K562 (cell line): Measurements from ENCODE around the gene CSF3. TPM values are rescaled to one million over a fixed set of nuclear protein-coding genes. Genes with fewer than 3 reads are reported as not detected.
A peak's percentile ranks its signal among the peaks of the same experiment; 100 is the strongest.

Experiments
- AFF1 ChIP-seq, 2 experiments: fragments of 450-650 bp; IDR thresholded peaks; 2 replicates each; pipeline ENCODE4 v1.6.1; 2018; ENCODE audit warnings: mild to moderate bottlenecking in 2 of 2, low read depth in 1 of 2; ENCODE audit not compliant: partially characterized antibody in 2 of 2
- CEBPB ChIP-seq: fragments of 450-650 bp; IDR thresholded peaks from 2 replicates; pipeline ENCODE4 v1.6.1; 2016; ENCODE audit warnings: missing genetic modification characterization, missing compliant biosample characterization
- DIDO1 ChIP-seq: fragments of 450-650 bp; IDR thresholded peaks from 2 replicates; pipeline ENCODE4 v1.6.1; 2016; ENCODE audit warnings: low read depth, missing biosample characterization, missing genetic modification characterization
- ETS1 ChIP-seq: conservative IDR thresholded peaks from 2 replicates; pipeline ENCODE4 v1.6.1; 2011; ENCODE audit warnings: low read depth, mild to moderate bottlenecking, low read length; ENCODE audit not compliant: control insufficient read depth
- HDAC6 ChIP-seq: IDR thresholded peaks from 2 replicates; pipeline ENCODE4 v1.6.1; 2012; ENCODE audit warnings: low read depth, mild to moderate bottlenecking, control low read depth, inconsistent platforms, low read length, moderate library complexity
- HOXB6 ChIP-seq: fragments of 250-450 bp; sonication (Bioruptor Pico); IDR thresholded peaks from 2 replicates; pipeline ENCODE4 v1.5.1; 2022; ENCODE audit warnings: mild to moderate bottlenecking, borderline replicate concordance
- MXD1 ChIP-seq: fragments of 250-450 bp; sonication (Bioruptor Pico); IDR thresholded peaks from 2 replicates; pipeline ENCODE4 v1.8.0; 2021; ENCODE audit warnings: borderline replicate concordance, mild to moderate bottlenecking, moderate library complexity; ENCODE audit not compliant: poor library complexity, severe bottlenecking
- MXI1 ChIP-seq: IDR thresholded peaks from 2 replicates; pipeline ENCODE4 v1.6.1; 2011; ENCODE audit warnings: low read depth, mild to moderate bottlenecking, improper control_type of control experiment, low read length
- NFRKB ChIP-seq: fragments of 450-650 bp; IDR thresholded peaks from 2 replicates; pipeline ENCODE4 v1.6.1; 2016; ENCODE audit warnings: low read depth
- PML ChIP-seq: IDR thresholded peaks from 2 replicates; pipeline ENCODE4 v1.6.1; 2012; ENCODE audit warnings: low read length, inconsistent platforms
- PREB ChIP-seq: sonication (generic); formaldehyde crosslinking; IDR thresholded peaks from 2 replicates; pipeline ENCODE4 v1.8.1; 2023; ENCODE audit warnings: mild to moderate bottlenecking, missing genetic modification reagents
- RBM34 ChIP-seq: fragments of 200-400 bp; formaldehyde crosslinking; IDR thresholded peaks from 2 replicates; pipeline ENCODE4 v1.6.1; 2018; ENCODE audit warnings: low read length, borderline replicate concordance; ENCODE audit not compliant: insufficient read depth
- RNF2 ChIP-seq: sonication (generic); IDR thresholded peaks from 2 replicates; pipeline ENCODE4 v1.6.1; 2016
- TRIM28 ChIP-seq: fragments of 450-650 bp; IDR thresholded peaks from 2 replicates; pipeline ENCODE4 v1.6.1; 2017
- XRCC5 ChIP-seq: fragments of 200-400 bp; formaldehyde crosslinking; IDR thresholded peaks from 2 replicates; pipeline ENCODE4 v1.6.1; 2017; ENCODE audit warnings: low read depth, mild to moderate bottlenecking, low read length
- ZBTB17 ChIP-seq: fragments of 450-650 bp; formaldehyde crosslinking; IDR thresholded peaks from 2 replicates; pipeline ENCODE4 v1.4.0; 2020; ENCODE audit warnings: mild to moderate bottlenecking
- ZNF174 ChIP-seq: fragments of 250-450 bp; sonication (Bioruptor Pico); IDR thresholded peaks from 2 replicates; pipeline ENCODE4 v1.4.0; 2020; ENCODE audit warnings: mild to moderate bottlenecking
- ZNF518B ChIP-seq: fragments of 250-450 bp; sonication (Bioruptor Pico); IDR thresholded peaks from 2 replicates; pipeline ENCODE4 v1.5.0; 2021; ENCODE audit warnings: mild to moderate bottlenecking, moderate library complexity
- ZNF695 ChIP-seq: fragments of 450-650 bp; formaldehyde crosslinking; IDR thresholded peaks from 2 replicates; pipeline ENCODE4 v1.4.0; 2020; ENCODE audit warnings: mild to moderate bottlenecking, moderate library complexity
- ZNF75A ChIP-seq: fragments of 450-650 bp; formaldehyde crosslinking; IDR thresholded peaks from 2 replicates; pipeline ENCODE4 v1.4.0; 2020; ENCODE audit warnings: mild to moderate bottlenecking
- polyA plus RNA-seq, 8 experiments: library from polyadenylated mRNA; depleted of rRNA in 4 of 8; stranded (reverse) in 5 of 8; unstranded in 3 of 8; fragments of >200 nt; fragmentation: Nextera tagmentation in 2 of 8; fragmentation: Illumina TruSeq in 1 of 8; extraction: Ambion mirVana in 2 of 8; extraction: Trizol in 1 of 8; gene quantifications; 2 replicates each; pipeline versions ENCODE4 v1.2.1 to v1.2.3, GENCODE V29; 2011 to 2014; ENCODE audit warnings: inconsistent platforms in 1 of 8, missing spikeins in 1 of 8
- total RNA-seq, 7 experiments: library from RNA; depleted of rRNA in 6 of 7; stranded (reverse); fragments of >200 nt in 6 of 7; fragmentation: Illumina TruSeq in 2 of 7; extraction: Trizol in 2 of 7; gene quantifications; 2 replicates each; pipeline versions ENCODE4 v1.2.1 to v1.2.3, GENCODE V29; 2011 to 2021; ENCODE audit warnings: low replicate concordance in 1 of 7

Gene CSF3
- total and polyA plus RNA-seq, 9 of the 15 experiments (the other 6 are each of a cell fraction or from before 2014, with no cell fraction given), result 0.19 TPM; not detected in 8

GRCh38 chr17:39979893-39980350, 35.3 kb upstream of the CSF3 start (continued):
- TF ChIP-seq MXI1, result no peak
- TF ChIP-seq ZNF75A (CRISPR knock-in tag), result no peak
- no peak for TF ChIP-seq HDAC6
- no peak for TF ChIP-seq XRCC5
- no peak for TF ChIP-seq HOXB6 (CRISPR knock-in tag)
- TF ChIP-seq CEBPB (tag), result peak; percentile 84
- TF ChIP-seq NFRKB, result peak; percentile 76; the same call in 1 of the 2 replicates
- no peak for TF ChIP-seq TRIM28
- TF ChIP-seq ETS1, result no peak
- TF ChIP-seq PML, result no peak
- no peak for TF ChIP-seq DIDO1 (tag)
- TF ChIP-seq MXD1 (CRISPR knock-in tag), result no peak
- no peak for TF ChIP-seq ZNF518B (CRISPR knock-in tag)
- TF ChIP-seq ZNF695 (CRISPR knock-in tag), result no peak
- TF ChIP-seq ZBTB17, result no peak
- TF ChIP-seq RBM34, result no peak
- TF ChIP-seq ZNF174, result no peak
- peak; percentile 27; the same call in 1 of the 2 replicates for TF ChIP-seq RNF2
- no peak for TF ChIP-seq PREB
- TF ChIP-seq AFF1 (IDR thresholded peaks at IDR 0.05; ENCODE audit: low read depth in 1 of 2, partially characterized antibody in 2 of 2), result peak in 1 of 2 experiments; percentile 23
